ENCODE data around the gene STX10.

DNA sequence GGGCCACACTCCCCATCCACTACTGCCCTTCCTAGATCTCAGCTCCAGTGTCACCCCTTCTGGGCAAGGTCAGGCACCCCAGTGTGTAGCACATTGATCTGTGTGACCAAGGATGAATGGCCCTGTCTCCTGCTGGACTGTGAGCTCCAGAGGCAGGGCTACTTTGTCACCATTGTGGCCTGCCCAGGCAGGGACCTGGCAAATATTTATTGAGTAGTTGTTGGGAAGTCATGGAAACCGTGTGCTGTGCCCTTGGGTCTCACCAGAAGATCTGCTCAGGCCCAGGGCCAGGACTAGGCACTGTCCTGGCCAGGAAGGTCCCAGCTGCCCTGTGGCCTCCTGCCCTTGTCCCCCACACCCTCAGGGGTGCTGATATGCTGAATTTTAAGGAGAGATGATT lies 21.6 kb downstream of the STX10 start:
- TF ChIP-seq, protein P1, sequence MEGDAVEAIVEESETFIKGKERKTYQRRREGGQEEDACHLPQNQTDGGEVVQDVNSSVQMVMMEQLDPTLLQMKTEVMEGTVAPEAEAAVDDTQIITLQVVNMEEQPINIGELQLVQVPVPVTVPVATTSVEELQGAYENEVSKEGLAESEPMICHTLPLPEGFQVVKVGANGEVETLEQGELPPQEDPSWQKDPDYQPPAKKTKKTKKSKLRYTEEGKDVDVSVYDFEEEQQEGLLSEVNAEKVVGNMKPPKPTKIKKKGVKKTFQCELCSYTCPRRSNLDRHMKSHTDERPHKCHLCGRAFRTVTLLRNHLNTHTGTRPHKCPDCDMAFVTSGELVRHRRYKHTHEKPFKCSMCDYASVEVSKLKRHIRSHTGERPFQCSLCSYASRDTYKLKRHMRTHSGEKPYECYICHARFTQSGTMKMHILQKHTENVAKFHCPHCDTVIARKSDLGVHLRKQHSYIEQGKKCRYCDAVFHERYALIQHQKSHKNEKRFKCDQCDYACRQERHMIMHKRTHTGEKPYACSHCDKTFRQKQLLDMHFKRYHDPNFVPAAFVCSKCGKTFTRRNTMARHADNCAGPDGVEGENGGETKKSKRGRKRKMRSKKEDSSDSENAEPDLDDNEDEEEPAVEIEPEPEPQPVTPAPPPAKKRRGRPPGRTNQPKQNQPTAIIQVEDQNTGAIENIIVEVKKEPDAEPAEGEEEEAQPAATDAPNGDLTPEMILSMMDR (IDR thresholded peaks at IDR 0.05), result no peak
- TF ChIP-seq POLR2A (IDR thresholded peaks at IDR 0.05), result no peak
